Endometrial microvascular endothelial cells (primary cell): ENCODE results near the gene WASF2. TPM values are rescaled to one million over a fixed set of nuclear protein-coding genes. Genes with fewer than 3 reads are reported as not detected.
"Not testable (repeated sequence)": the region's sequence is repeated elsewhere in the genome, so short reads cannot be mapped to it uniquely, and the experiment has no call there.

Experiments used
- in situ Hi-C: cut with HindIII; loops from 2 replicates; pipeline ENCODE4 v1.10.0; 2017; ENCODE audit warnings: low sequenced_read_pairs, low pct_unique_long_range_greater_than_20kb; ENCODE audit errors: inconsistent ontology term
- total RNA-seq: library from RNA; depleted of rRNA; stranded (reverse); fragments of >200 nt; gene quantifications from one replicate; pipeline ENCODE4 v1.2.3, GENCODE V29; 2015; ENCODE audit errors: inconsistent ontology term

WASF2 gene
- total RNA-seq, 1 donor from 2014 or later = 29.3 TPM

GRCh38 chr1:27392778-27393635 lies 97.0 kb downstream of the WASF2 start:
- in situ Hi-C loops = no loop called here

GRCh38 chr1:27392096-27392777 lies 97.7 kb downstream of the WASF2 start, which contains the start of gene GPR3:
Gene GPR3 (plus strand): TSS chr1:27392622. CDS start chr1:27393799, 1,177 bp downstream.
- in situ Hi-C loops = no loop called here

GRCh38 chr1:27391511-27392095 lies 98.4 kb downstream of the WASF2 start:
- in situ Hi-C loops = no loop called here

- in situ Hi-C loops = no loop called here
These were observed 101.5 kb downstream of the WASF2 start for GRCh38 chr1:27388337-27389005.

GRCh38 chr1:27384797-27385196 lies 105.2 kb downstream of the WASF2 start:
- in situ Hi-C loops = not testable (repeated sequence)

GRCh38 chr1:27383661-27384060 lies 106.3 kb downstream of the WASF2 start:
- in situ Hi-C loops = no loop called here

GRCh38 chr1:27383039-27383605 lies 106.8 kb downstream of the WASF2 start, which contains the start of gene CD164L2:
Gene CD164L2 (minus strand): TSS chr1:27383333. CDS start chr1:27383239, 94 bp downstream.
- in situ Hi-C loops = no loop called here

GRCh38 chr1:27381969-27382762 lies 107.8 kb downstream of the WASF2 start:
- in situ Hi-C loops = no loop called here

- in situ Hi-C loops = no loop called here
These were observed 108.9 kb downstream of the WASF2 start for GRCh38 chr1:27380766-27381733.

- in situ Hi-C loops = no loop called here
These were observed 109.7 kb downstream of the WASF2 start for GRCh38 chr1:27380224-27380623.

GRCh38 chr1:27379564-27380122 lies 110.3 kb downstream of the WASF2 start:
- in situ Hi-C loops = no loop called here

GRCh38 chr1:27377760-27378495 lies 112.0 kb downstream of the WASF2 start:
- in situ Hi-C loops = no loop called here

- in situ Hi-C loops = no loop called here
These were observed 115.4 kb downstream of the WASF2 start, which contains the start of gene FCN3 for GRCh38 chr1:27374362-27375086. Gene FCN3 (minus strand): TSS chr1:27374824. CDS start chr1:27374818, 6 bp downstream.

GRCh38 chr1:27372808-27373690 lies 116.9 kb downstream of the WASF2 start:
- in situ Hi-C loops = no loop called here
